OCI-LY7 (cell line): ENCODE measurements around the gene DACT3.

ENCODE experiments used
- EZH2phosphoT487 ChIP-seq: fragments of 200-600 bp; sonication (generic); IDR thresholded peaks from 2 replicates; pipeline ENCODE4 v1.6.1; 2018; ENCODE audit warnings: low read depth, borderline replicate concordance, mild to moderate bottlenecking, mixed run types, antibody characterized with exemption, low read length, moderate library complexity, mixed read lengths
- TF ChIP-seq, protein P1 (sequence below): fragments of 200-600 bp; sonication (generic); conservative IDR thresholded peaks from 2 replicates; pipeline ENCODE4 v1.5.1; 2014; ENCODE audit warnings: mild to moderate bottlenecking, antibody characterized with exemption, low read length, moderate library complexity, mixed read lengths

- TF ChIP-seq, protein P1, sequence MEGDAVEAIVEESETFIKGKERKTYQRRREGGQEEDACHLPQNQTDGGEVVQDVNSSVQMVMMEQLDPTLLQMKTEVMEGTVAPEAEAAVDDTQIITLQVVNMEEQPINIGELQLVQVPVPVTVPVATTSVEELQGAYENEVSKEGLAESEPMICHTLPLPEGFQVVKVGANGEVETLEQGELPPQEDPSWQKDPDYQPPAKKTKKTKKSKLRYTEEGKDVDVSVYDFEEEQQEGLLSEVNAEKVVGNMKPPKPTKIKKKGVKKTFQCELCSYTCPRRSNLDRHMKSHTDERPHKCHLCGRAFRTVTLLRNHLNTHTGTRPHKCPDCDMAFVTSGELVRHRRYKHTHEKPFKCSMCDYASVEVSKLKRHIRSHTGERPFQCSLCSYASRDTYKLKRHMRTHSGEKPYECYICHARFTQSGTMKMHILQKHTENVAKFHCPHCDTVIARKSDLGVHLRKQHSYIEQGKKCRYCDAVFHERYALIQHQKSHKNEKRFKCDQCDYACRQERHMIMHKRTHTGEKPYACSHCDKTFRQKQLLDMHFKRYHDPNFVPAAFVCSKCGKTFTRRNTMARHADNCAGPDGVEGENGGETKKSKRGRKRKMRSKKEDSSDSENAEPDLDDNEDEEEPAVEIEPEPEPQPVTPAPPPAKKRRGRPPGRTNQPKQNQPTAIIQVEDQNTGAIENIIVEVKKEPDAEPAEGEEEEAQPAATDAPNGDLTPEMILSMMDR: peak; percentile 98
- no peak for TF ChIP-seq EZH2phosphoT487
These were observed 982 bp upstream of the DACT3 start for GRCh38 chr19:46661735-46662592.
